Measurements from ENCODE around the gene CRTC2. TPM values are rescaled to one million over a fixed set of nuclear protein-coding genes. Genes with fewer than 3 reads are reported as not detected.

The CRTC2 gene
- total and polyA plus RNA-seq, 9 of the 15 experiments (the other 6 are each of a cell fraction or from before 2014, with no cell fraction given): 2.7 to 26.4 (median 10.2) TPM

GRCh38 chr1:153977250-153978240 is 19.1 kb upstream of the CRTC2 start, which contains the start of gene JTB (continued):
- TF ChIP-seq YY1 (IDR thresholded peaks at IDR 0.05; ENCODE audit: borderline replicate concordance in 1 of 3, control insufficient read depth in 1 of 3, extremely low read depth in 1 of 3, insufficient read depth in 3 of 3, insufficient read length in 1 of 3, insufficient replicate concordance in 2 of 3, low read depth in 1 of 3, low read length in 2 of 3) (peak; percentile 71 to 97 (median 94)), PRDM10 (IDR thresholded peaks at IDR 0.05; ENCODE audit: partially characterized antibody) (no peak), MXI1 (IDR thresholded peaks at IDR 0.05; ENCODE audit: low read depth, low read length) (no peak), MCM3 (IDR thresholded peaks at IDR 0.05) (no peak), HNRNPH1 (optimal IDR thresholded peaks at IDR 0.05; ENCODE audit: low read depth, low read length) (no peak), ZNF511 (CRISPR knock-in tag; IDR thresholded peaks at IDR 0.05) (peak; percentile 16; the same call in 1 of the 2 replicates), MAX (CRISPR knock-in tag; IDR thresholded peaks at IDR 0.05) (peak; percentile 87), UBTF (IDR thresholded peaks at IDR 0.05; ENCODE audit: borderline replicate concordance in 1 of 2, low read depth in 2 of 2, low read length in 2 of 2) (peak in 1 of 2 experiments; percentile 37; a peak in 1 of 4 replicates), SRSF9 (IDR thresholded peaks at IDR 0.05; ENCODE audit: borderline replicate concordance, low read depth, low read length) (no peak), LARP7 (IDR thresholded peaks at IDR 0.05) (no peak), GTF2F1 (IDR thresholded peaks at IDR 0.05; ENCODE audit: low read depth, low read length) (no peak), ZBTB11 (CRISPR knock-in tag; IDR thresholded peaks at IDR 0.05) (peak in 1 of 3 experiments; percentile 57; a peak in 2 of 6 replicates), NFE2L1 (tag; IDR thresholded peaks at IDR 0.05; ENCODE audit: borderline replicate concordance, low read depth) (no peak)

Measured in K562 (cell line).